ENCODE data around the gene ATIC.

GRCh38 chr2:215391531-215391930, 79.7 kb downstream of the ATIC start:
- no peak for TF ChIP-seq POLR2A (IDR thresholded peaks at IDR 0.05)
- no peak for TF ChIP-seq CTCF (IDR thresholded peaks at IDR 0.05)

Measured in ovary (tissue), 3 donors.